ENCODE results near the gene ZBTB46. TPM values are rescaled to one million over a fixed set of nuclear protein-coding genes. Genes with fewer than 3 reads are reported as not detected.

Gene ZBTB46
- total and polyA plus RNA-seq, 2 experiments from 2014 or later = 2.0 to 4.0 TPM

DNA sequence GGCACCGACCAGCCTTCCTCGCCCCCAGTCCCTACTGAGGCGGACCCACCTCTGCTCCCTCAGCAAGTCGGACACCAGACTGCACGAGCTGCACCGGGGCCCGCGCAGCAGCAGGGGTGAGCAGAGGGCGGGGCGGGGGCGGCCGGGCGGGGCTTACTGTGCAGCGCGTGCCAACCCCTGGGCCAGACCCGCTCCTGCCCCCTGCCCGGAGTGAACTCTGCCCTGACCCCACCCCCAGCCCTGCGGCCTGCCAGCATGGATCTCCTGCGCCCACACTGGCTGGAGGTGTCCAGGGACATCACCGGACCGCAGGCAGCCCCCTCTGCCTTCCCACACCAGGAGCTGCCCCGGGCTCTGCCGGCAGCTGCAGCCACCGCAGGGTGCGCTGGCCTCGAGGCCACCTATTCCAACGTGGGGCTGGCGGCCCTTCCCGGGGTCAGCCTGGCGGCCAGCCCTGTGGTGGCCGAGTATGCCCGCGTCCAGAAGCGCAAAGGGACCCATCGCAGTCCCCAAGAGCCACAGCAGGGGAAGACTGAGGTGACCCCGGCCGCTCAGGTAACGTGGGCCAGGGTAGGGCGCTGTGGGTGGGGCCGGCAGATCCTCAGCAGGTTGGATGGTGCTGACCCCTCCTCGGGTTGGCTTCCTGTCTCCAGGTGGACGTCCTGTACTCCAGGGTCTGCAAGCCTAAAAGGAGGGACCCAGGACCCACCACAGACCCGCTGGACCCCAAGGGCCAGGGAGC lies 92.9 kb downstream of the ZBTB46 start:
- DNase-seq (ENCODE audit: low spot score) = peak; percentile 63
- Histone ChIP-seq H3K27me3 (no peaks in the 10 kb centered on the region), H3K4me2 (peak overlapping the region; percentile 99), H3K4me1 (ENCODE audit: insufficient read depth) (peaks cover 31% of the 10 kb centered on the region), H3K27ac (peak overlapping the region; percentile 90), H3K4me3 (no peak overlapping the region), H2AFZ (no peak overlapping the region), H4K20me1 (ENCODE audit: insufficient read depth, poor library complexity, severe bottlenecking) (no peaks in the 10 kb centered on the region), H3K36me3 (replicated peaks; ENCODE audit: insufficient read depth, low read depth) (no peaks in the 10 kb centered on the region), H3K9me2 (replicated peaks; ENCODE audit: insufficient read depth) (no peaks in the 10 kb centered on the region), H3K79me2 (peaks cover 6% of the 10 kb centered on the region), H3K9me3 (ENCODE audit: low read depth) (no peaks in the 10 kb centered on the region)
- WGBS (ENCODE audit: low lambda C conversion rate, missing lambda C conversion rate) = 33% methylated on average over 23 of the region's 43 CpGs
- TF ChIP-seq, protein P1, sequence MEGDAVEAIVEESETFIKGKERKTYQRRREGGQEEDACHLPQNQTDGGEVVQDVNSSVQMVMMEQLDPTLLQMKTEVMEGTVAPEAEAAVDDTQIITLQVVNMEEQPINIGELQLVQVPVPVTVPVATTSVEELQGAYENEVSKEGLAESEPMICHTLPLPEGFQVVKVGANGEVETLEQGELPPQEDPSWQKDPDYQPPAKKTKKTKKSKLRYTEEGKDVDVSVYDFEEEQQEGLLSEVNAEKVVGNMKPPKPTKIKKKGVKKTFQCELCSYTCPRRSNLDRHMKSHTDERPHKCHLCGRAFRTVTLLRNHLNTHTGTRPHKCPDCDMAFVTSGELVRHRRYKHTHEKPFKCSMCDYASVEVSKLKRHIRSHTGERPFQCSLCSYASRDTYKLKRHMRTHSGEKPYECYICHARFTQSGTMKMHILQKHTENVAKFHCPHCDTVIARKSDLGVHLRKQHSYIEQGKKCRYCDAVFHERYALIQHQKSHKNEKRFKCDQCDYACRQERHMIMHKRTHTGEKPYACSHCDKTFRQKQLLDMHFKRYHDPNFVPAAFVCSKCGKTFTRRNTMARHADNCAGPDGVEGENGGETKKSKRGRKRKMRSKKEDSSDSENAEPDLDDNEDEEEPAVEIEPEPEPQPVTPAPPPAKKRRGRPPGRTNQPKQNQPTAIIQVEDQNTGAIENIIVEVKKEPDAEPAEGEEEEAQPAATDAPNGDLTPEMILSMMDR (IDR thresholded peaks at IDR 0.05; ENCODE audit: poor library complexity) = no peak
- TF ChIP-seq EZH2 (IDR thresholded peaks at IDR 0.05; ENCODE audit: borderline replicate concordance) = no peak
- TF ChIP-seq EZH2phosphoT487 (IDR thresholded peaks at IDR 0.05; ENCODE audit: low read depth, severe bottlenecking, unreplicated experiment) = no peak

DNA sequence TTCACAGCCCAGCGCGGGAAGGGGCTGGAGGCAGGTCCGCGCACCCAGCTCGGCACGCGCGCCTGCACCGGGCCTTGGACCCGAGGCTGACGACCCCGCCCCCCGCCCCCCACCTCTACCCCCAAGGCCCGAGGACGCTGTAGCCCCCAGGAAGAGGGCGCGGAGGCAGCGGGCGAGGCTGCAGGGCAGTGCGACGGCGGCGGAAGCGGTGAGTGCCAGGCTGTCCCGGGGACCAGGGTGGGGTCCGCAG lies 93.4 kb downstream of the ZBTB46 start:
- H3K9me2 ChIP-seq (replicated peaks; ENCODE audit: insufficient read depth) = no peaks in the 10 kb centered on the region
- H3K27ac ChIP-seq = no peak overlapping the region
- TF ChIP-seq, protein P1 (IDR thresholded peaks at IDR 0.05; ENCODE audit: poor library complexity) = no peak
- TF ChIP-seq EZH2phosphoT487 (IDR thresholded peaks at IDR 0.05; ENCODE audit: low read depth, severe bottlenecking, unreplicated experiment) = no peak
- H2AFZ ChIP-seq = no peak overlapping the region
- 14% methylated on average over 6 of the region's 26 CpGs for WGBS (ENCODE audit: low lambda C conversion rate, missing lambda C conversion rate)
- peaks cover 6% of the 10 kb centered on the region for H3K79me2 ChIP-seq
- peaks cover 31% of the 10 kb centered on the region for H3K4me1 ChIP-seq (ENCODE audit: insufficient read depth)
- no peak for DNase-seq (ENCODE audit: low spot score)
- H3K4me3 ChIP-seq = no peak overlapping the region
- H3K36me3 ChIP-seq (replicated peaks; ENCODE audit: insufficient read depth, low read depth) = no peaks in the 10 kb centered on the region
- peak overlapping the region; percentile 99 for H3K4me2 ChIP-seq
- H4K20me1 ChIP-seq (ENCODE audit: insufficient read depth, poor library complexity, severe bottlenecking) = no peaks in the 10 kb centered on the region
- no peaks in the 10 kb centered on the region for H3K27me3 ChIP-seq
- no peaks in the 10 kb centered on the region for H3K9me3 ChIP-seq (ENCODE audit: low read depth)

DNA sequence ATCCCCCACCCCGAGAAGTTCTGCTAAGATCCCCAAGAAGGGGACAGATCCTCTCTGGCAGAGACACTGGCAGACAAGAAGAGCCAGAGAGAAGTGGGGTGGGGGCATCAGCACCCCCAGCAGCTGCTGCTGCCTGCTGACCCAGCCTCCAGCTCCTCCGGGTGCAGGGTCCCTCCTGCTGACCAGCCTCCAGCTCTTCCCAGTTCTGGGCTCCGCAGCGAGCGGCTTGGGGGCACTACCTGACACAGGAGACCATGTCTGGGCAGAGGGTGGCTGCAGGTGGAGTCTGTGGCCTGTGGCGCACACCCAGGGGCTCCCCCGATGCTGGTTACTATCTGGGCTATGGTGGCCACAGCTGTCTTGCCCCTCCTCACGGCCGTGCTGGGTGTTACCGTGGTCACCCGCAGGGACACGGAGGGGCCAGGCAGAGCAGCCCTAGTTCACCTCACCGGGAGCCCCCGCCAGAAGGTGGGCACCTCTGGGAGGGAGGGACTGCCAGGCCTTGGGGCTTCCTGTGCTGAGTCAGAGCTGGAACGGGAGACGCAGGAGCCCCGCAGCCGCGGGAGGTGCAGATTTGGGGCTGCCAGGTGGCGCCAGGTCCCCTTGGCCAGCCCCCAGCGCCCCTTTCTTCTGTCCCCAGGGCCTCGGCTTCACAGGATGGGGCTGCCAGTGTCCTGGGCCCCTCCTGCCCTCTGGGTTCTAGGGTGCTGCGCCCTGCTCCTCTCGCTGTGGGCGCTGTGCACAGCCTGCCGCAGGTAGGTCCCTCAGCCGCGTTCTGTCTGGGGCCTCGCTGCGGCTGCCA lies 94.0 kb downstream of the ZBTB46 start:
- Histone ChIP-seq H3K27ac (no peak overlapping the region), H3K4me3 (no peak overlapping the region), H3K79me2 (peaks cover 6% of the 10 kb centered on the region), H2AFZ (no peak overlapping the region), H3K4me2 (peak overlapping the region; percentile 99), H4K20me1 (ENCODE audit: insufficient read depth, poor library complexity, severe bottlenecking) (no peaks in the 10 kb centered on the region), H3K27me3 (no peaks in the 10 kb centered on the region), H3K9me3 (ENCODE audit: low read depth) (no peaks in the 10 kb centered on the region), H3K9me2 (replicated peaks; ENCODE audit: insufficient read depth) (no peaks in the 10 kb centered on the region), H3K4me1 (ENCODE audit: insufficient read depth) (peaks cover 31% of the 10 kb centered on the region), H3K36me3 (replicated peaks; ENCODE audit: insufficient read depth, low read depth) (no peaks in the 10 kb centered on the region)
- 52% methylated on average over 29 of the region's 30 CpGs for WGBS (ENCODE audit: low lambda C conversion rate, missing lambda C conversion rate)
- peak; percentile 37 for DNase-seq (ENCODE audit: low spot score)
- TF ChIP-seq EZH2phosphoT487 (IDR thresholded peaks at IDR 0.05; ENCODE audit: low read depth, severe bottlenecking, unreplicated experiment) = no peak
- TF ChIP-seq EZH2 (IDR thresholded peaks at IDR 0.05; ENCODE audit: borderline replicate concordance) = no peak
- TF ChIP-seq, protein P1 (IDR thresholded peaks at IDR 0.05; ENCODE audit: poor library complexity) = no peak

Measured in hepatocyte (in vitro differentiated cells).